Endothelial cell (in vitro differentiated cells): ENCODE results near the gene XRCC5. TPM values are rescaled to one million over a fixed set of nuclear protein-coding genes. Genes with fewer than 3 reads are reported as not detected.

ENCODE experiments used
- DNase-seq: peaks from one replicate; pipeline ENCODE4 v3.0.0; 2021; ENCODE audit warnings: low spot score
- H3K27ac Mint-ChIP-seq: one replicate; pipeline ENCODE4 v1.8.0; 2021; ENCODE audit warnings: mixed read lengths, inconsistent platforms; ENCODE audit not compliant: unreplicated experiment
- H3K27me3 Mint-ChIP-seq: one replicate; pipeline ENCODE4 v1.8.0; 2021; ENCODE audit warnings: mild to moderate bottlenecking, moderate library complexity, mixed read lengths, inconsistent platforms; ENCODE audit not compliant: unreplicated experiment
- H3K36me3 Mint-ChIP-seq: one replicate; pipeline ENCODE4 v1.8.0; 2021; ENCODE audit warnings: mild to moderate bottlenecking, low read depth, mixed read lengths, inconsistent platforms; ENCODE audit not compliant: unreplicated experiment
- H3K4me1 Mint-ChIP-seq: one replicate; pipeline ENCODE4 v1.8.0; 2021; ENCODE audit warnings: mild to moderate bottlenecking, mixed read lengths, inconsistent platforms; ENCODE audit not compliant: unreplicated experiment
- H3K4me3 Mint-ChIP-seq: one replicate; pipeline ENCODE4 v1.8.0; 2021; ENCODE audit warnings: mild to moderate bottlenecking, mixed read lengths, inconsistent platforms; ENCODE audit not compliant: unreplicated experiment
- H3K9me3 Mint-ChIP-seq: one replicate; pipeline ENCODE4 v1.8.0; 2021; ENCODE audit warnings: mixed read lengths, inconsistent platforms; ENCODE audit not compliant: unreplicated experiment
- total RNA-seq: library from RNA; stranded (reverse); fragmentation: NEBNext Ultra II Directional; extraction: Animal tissue kit (Norgen Biotek cat#: 25700); gene quantifications from one replicate; pipeline ENCODE4 v1.2.1, GENCODE V29; 2021; ENCODE audit not compliant: unreplicated experiment
- TF ChIP-seq, protein P1 (sequence below): fragments of 200-600 bp; sonication (generic); IDR thresholded peaks from one replicate; pipeline ENCODE4 v1.5.0; 2021; ENCODE audit warnings: antibody characterized with exemption; ENCODE audit not compliant: unreplicated experiment

The XRCC5 gene
- total RNA-seq, 1 donor from 2014 or later: 365 TPM

DNA sequence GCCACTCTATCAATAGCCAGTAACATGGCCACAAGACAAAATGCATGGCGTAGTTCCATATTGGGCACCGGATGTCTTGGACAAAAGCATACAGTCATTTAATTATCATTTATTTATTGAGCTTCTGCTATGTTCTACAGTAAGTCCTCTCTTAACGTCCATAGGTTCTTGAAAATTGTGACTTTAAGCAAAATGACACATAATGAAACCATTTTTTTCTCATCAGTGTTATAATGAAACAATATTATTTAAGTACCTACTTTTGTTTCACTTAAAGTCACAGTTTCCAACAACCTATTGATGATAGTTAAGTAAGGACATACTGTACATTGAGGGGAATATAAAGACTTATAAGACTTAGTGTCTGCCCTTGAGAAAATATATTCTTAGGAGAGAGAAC, 84.9 kb downstream of the XRCC5 start:
- no peak for DNase-seq
- no peak overlapping the region for H3K4me3 Mint-ChIP-seq
- H3K36me3 Mint-ChIP-seq: peaks cover 25% of the 10 kb centered on the region
- TF ChIP-seq, protein P1, sequence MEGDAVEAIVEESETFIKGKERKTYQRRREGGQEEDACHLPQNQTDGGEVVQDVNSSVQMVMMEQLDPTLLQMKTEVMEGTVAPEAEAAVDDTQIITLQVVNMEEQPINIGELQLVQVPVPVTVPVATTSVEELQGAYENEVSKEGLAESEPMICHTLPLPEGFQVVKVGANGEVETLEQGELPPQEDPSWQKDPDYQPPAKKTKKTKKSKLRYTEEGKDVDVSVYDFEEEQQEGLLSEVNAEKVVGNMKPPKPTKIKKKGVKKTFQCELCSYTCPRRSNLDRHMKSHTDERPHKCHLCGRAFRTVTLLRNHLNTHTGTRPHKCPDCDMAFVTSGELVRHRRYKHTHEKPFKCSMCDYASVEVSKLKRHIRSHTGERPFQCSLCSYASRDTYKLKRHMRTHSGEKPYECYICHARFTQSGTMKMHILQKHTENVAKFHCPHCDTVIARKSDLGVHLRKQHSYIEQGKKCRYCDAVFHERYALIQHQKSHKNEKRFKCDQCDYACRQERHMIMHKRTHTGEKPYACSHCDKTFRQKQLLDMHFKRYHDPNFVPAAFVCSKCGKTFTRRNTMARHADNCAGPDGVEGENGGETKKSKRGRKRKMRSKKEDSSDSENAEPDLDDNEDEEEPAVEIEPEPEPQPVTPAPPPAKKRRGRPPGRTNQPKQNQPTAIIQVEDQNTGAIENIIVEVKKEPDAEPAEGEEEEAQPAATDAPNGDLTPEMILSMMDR: no peak
- H3K9me3 Mint-ChIP-seq: no peaks in the 10 kb centered on the region
- H3K27me3 Mint-ChIP-seq: no peaks in the 10 kb centered on the region
- peak overlapping the region; percentile 25 for H3K27ac Mint-ChIP-seq
- H3K4me1 Mint-ChIP-seq: peaks cover 6% of the 10 kb centered on the region

DNA sequence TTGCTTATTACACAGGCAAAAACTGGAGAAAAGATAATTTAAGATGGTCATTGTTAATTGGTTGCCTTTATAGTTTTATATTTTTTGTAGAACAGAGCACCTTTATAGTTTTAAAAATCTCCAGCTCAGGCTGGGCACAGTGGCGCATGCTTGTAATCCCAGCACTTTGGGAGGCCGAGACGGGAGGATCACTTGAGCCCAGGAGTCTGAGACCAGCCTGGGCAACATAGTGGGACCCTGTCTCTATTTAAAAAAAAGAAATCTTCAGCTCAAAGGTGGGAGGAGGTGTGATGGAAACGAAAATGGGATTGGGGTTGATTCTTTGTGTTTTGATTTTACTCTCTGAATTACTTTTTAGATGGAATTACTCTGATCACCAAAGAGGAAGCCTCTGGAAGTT, 85.4 kb downstream of the XRCC5 start:
- Mint-ChIP-seq H3K36me3 (peaks cover 29% of the 10 kb centered on the region), H3K27me3 (no peaks in the 10 kb centered on the region), H3K27ac (no peak overlapping the region), H3K4me1 (peaks cover under 1% of the 10 kb centered on the region), H3K9me3 (no peaks in the 10 kb centered on the region), H3K4me3 (no peak overlapping the region)
- TF ChIP-seq, protein P1: no peak
- no peak for DNase-seq

DNA sequence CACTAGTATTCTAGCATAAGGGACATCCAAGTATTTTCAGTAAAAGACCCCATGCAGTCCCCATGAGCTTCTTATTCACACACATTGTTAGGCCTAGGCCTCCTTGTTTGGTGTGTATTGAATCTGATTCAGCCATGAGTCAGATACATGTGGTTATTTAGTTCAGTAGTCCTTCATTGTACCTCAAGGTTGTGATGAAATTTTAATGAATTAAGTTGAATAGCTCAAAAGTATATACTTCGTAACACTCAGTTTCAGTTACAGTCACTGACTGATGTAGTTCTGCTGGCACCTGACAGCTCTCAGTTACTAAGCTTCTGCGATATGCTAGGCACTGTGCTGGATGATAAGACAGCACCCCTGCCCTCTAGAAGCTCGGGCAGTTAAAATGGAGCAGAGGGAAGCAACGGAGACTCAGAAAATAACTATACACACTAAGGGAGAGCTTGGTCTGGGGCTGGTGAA, 86.4 kb downstream of the XRCC5 start:
- Mint-ChIP-seq H3K9me3 (no peaks in the 10 kb centered on the region), H3K27me3 (no peaks in the 10 kb centered on the region), H3K27ac (peak overlapping the region; percentile 45), H3K4me3 (no peak overlapping the region), H3K36me3 (peaks cover 32% of the 10 kb centered on the region), H3K4me1 (no peaks in the 10 kb centered on the region)
- TF ChIP-seq, protein P1: no peak
- no peak for DNase-seq

DNA sequence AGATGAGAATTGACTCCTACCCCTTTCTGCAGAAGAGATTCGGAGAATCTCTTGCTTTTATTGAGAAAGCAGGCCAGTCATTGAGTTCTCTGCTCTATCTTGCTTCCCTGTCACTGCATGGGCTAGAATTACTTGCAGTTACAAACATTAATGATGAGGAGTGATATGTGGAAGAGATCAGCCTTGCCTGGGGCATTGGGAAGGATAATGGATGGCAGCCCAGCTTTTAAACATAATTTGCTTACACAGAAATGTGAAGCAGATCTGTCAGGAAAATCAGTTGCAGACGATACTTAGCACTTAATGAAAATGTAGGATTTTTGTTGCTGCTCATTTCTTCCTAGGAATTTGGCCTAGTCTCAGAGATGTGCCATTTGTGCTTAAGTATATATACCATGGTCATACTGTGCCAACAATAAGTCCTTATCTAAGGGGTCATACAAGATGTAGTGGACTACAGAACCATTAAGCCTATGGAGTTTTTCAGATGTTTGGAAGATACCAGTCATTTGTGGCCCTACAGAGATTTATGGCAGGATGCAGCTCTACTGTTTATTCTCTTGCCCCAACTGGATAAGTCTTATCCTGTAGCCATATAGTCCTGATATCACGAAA, 92.7 kb downstream of the XRCC5 start:
- peaks cover 50% of the 10 kb centered on the region for H3K36me3 Mint-ChIP-seq
- peaks cover 2% of the 10 kb centered on the region for H3K27me3 Mint-ChIP-seq
- H3K27ac Mint-ChIP-seq: no peak overlapping the region
- H3K9me3 Mint-ChIP-seq: no peaks in the 10 kb centered on the region
- H3K4me1 Mint-ChIP-seq: no peaks in the 10 kb centered on the region
- TF ChIP-seq, protein P1: no peak
- DNase-seq: no peak
- no peak overlapping the region for H3K4me3 Mint-ChIP-seq

DNA sequence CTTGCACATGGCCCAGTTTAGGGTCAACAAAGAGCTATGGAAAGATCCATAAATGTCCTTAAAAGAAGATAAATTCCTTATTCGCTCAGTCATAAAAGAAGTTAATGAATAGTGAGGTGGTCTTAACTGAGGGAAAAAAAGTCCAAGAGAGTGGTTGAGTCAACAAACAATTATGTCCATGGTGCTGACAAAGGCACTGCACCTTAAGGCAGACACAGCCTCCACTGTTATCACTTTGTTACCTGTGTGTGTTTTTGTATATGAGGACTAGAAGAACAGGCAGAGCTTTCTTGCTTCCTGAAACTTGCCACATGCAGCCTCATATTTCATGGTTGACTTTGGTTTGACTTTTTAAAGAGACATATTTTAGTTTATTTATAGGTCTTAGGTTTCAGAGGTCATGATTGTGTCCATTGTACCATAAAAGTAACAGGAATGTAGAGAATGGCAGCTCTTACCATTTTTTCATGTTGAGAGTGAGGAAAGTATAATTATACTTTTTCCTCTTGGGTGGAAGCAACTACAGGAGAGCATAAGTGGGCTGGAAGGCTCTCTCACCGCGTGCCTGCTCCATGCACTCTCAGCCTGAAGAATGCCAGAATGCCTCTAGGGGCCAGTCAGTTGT, 93.6 kb downstream of the XRCC5 start:
- Mint-ChIP-seq H3K27me3 (peaks cover 5% of the 10 kb centered on the region), H3K4me1 (peaks cover 4% of the 10 kb centered on the region), H3K9me3 (no peaks in the 10 kb centered on the region), H3K36me3 (peaks cover 50% of the 10 kb centered on the region), H3K27ac (no peak overlapping the region), H3K4me3 (no peak overlapping the region)
- no peak for DNase-seq
- TF ChIP-seq, protein P1: no peak
